ENCODE data around the gene HSP90AB1.

DNA sequence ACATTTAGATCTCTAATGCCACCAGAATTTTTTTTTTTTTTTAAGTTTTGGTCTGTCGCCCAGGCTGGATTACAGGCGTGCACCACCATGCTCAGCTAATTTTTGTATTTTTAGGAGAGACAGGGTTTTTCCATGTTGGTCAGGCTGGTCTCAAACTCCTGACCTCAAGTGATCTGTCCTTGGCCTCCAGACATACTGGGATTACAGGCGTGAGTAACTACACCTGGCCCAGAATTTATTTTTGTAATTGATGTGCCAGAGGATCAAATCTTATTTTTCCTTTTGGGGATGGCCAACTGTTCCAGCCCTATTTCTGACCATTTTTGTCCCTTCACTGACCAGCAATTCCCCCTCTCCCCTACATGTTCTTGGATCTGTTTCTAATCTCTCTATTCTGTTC, 48.2 kb upstream of the HSP90AB1 start:
- TF ChIP-seq POLR2AphosphoS5 (IDR thresholded peaks at IDR 0.05) (no peak), MXI1 (conservative IDR thresholded peaks at IDR 0.05; ENCODE audit: poor library complexity, severe bottlenecking) (no peak), EZH2 (IDR thresholded peaks at IDR 0.05; ENCODE audit: borderline replicate concordance, insufficient read depth, low read length, poor library complexity, severe bottlenecking) (no peak), RAD21 (conservative IDR thresholded peaks at IDR 0.05) (no peak), TAF1 (IDR thresholded peaks at IDR 0.05; ENCODE audit: low read depth) (no peak), EP300 (conservative IDR thresholded peaks at IDR 0.05; ENCODE audit: poor library complexity, severe bottlenecking) (no peak), SMC3 (conservative IDR thresholded peaks at IDR 0.05; ENCODE audit: poor library complexity) (no peak)
- TF ChIP-seq, protein P1, sequence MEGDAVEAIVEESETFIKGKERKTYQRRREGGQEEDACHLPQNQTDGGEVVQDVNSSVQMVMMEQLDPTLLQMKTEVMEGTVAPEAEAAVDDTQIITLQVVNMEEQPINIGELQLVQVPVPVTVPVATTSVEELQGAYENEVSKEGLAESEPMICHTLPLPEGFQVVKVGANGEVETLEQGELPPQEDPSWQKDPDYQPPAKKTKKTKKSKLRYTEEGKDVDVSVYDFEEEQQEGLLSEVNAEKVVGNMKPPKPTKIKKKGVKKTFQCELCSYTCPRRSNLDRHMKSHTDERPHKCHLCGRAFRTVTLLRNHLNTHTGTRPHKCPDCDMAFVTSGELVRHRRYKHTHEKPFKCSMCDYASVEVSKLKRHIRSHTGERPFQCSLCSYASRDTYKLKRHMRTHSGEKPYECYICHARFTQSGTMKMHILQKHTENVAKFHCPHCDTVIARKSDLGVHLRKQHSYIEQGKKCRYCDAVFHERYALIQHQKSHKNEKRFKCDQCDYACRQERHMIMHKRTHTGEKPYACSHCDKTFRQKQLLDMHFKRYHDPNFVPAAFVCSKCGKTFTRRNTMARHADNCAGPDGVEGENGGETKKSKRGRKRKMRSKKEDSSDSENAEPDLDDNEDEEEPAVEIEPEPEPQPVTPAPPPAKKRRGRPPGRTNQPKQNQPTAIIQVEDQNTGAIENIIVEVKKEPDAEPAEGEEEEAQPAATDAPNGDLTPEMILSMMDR (IDR thresholded peaks at IDR 0.05; ENCODE audit: poor library complexity, severe bottlenecking): no peak
- TF ChIP-seq, protein P2, sequence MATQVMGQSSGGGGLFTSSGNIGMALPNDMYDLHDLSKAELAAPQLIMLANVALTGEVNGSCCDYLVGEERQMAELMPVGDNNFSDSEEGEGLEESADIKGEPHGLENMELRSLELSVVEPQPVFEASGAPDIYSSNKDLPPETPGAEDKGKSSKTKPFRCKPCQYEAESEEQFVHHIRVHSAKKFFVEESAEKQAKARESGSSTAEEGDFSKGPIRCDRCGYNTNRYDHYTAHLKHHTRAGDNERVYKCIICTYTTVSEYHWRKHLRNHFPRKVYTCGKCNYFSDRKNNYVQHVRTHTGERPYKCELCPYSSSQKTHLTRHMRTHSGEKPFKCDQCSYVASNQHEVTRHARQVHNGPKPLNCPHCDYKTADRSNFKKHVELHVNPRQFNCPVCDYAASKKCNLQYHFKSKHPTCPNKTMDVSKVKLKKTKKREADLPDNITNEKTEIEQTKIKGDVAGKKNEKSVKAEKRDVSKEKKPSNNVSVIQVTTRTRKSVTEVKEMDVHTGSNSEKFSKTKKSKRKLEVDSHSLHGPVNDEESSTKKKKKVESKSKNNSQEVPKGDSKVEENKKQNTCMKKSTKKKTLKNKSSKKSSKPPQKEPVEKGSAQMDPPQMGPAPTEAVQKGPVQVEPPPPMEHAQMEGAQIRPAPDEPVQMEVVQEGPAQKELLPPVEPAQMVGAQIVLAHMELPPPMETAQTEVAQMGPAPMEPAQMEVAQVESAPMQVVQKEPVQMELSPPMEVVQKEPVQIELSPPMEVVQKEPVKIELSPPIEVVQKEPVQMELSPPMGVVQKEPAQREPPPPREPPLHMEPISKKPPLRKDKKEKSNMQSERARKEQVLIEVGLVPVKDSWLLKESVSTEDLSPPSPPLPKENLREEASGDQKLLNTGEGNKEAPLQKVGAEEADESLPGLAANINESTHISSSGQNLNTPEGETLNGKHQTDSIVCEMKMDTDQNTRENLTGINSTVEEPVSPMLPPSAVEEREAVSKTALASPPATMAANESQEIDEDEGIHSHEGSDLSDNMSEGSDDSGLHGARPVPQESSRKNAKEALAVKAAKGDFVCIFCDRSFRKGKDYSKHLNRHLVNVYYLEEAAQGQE (IDR thresholded peaks at IDR 0.05; ENCODE audit: borderline replicate concordance): no peak

Measured in neural cell (in vitro differentiated cells).